Natural killer cell treated with Interleukin-12 subunit alpha and Interleukin-12 subunit beta and Interleukin-15 and Interleukin-18, amount 100 ng/mL, for 72 hours (primary cell): ENCODE results near the gene SLC7A5. TPM values are rescaled to one million over a fixed set of nuclear protein-coding genes. Genes with fewer than 3 reads are reported as not detected.
A peak's percentile ranks its signal among the peaks of the same experiment; 100 is the strongest.
"Not testable (repeated sequence)": the region's sequence is repeated elsewhere in the genome, so short reads cannot be mapped to it uniquely, and the experiment has no call there.

Experiments used
- ATAC-seq, 2 donors: fragments of 150-1000 bp; cut with Tn5 transposase in 1 of 2; sonication (Bioruptor Pico), chemical (Tn5 transposase) in 1 of 2; 2 replicates each; pipeline ENCODE4 v1.10.0; 2021
- DNase-seq: peaks from one replicate; pipeline ENCODE4 v3.0.0; 2022; ENCODE audit warnings: low spot score
- H3K27ac Mint-ChIP-seq, 2 donors: 1 replicate in 1 of 2; 2 replicates in 1 of 2; pipeline ENCODE4 v1.8.0; 2022; ENCODE audit warnings: mixed read lengths in 2 of 2, mild to moderate bottlenecking in 1 of 2, moderate library complexity in 1 of 2
- H3K27me3 Mint-ChIP-seq, 2 donors: 1 replicate in 1 of 2; 2 replicates in 1 of 2; pipeline ENCODE4 v1.8.0; 2022; ENCODE audit warnings: mixed read lengths in 2 of 2
- H3K36me3 Mint-ChIP-seq: one replicate; pipeline ENCODE4 v1.8.0; 2022; ENCODE audit warnings: mixed read lengths
- H3K4me1 Mint-ChIP-seq, 2 donors: 1 replicate in 1 of 2; 2 replicates in 1 of 2; pipeline ENCODE4 v1.8.0; 2022; ENCODE audit warnings: low read depth in 2 of 2, mixed read lengths in 2 of 2, mild to moderate bottlenecking in 1 of 2
- H3K4me3 Mint-ChIP-seq: one replicate; pipeline ENCODE4 v1.8.0; 2022; ENCODE audit warnings: mixed read lengths
- H3K9me3 Mint-ChIP-seq: 2 replicates; pipeline ENCODE4 v1.8.0; 2022; ENCODE audit warnings: mixed read lengths
- total RNA-seq, 2 donors: library from RNA; stranded (reverse); gene quantifications; one replicate each; pipeline ENCODE4 v1.2.3, GENCODE V29; 2022

The SLC7A5 gene
- total RNA-seq, 2 donors from 2014 or later: 142 to 348 TPM

GRCh38 chr16:87880117-87880696 is 10.9 kb upstream of the SLC7A5 start:
- Mint-ChIP-seq H3K36me3 (peaks cover 5% of the 10 kb centered on the region), H3K27me3 (peaks cover 11 to 17% of the 10 kb centered on the region in 2 donors), H3K9me3 (no peaks in the 10 kb centered on the region), H3K4me3 (no peak overlapping the region), H3K27ac (peak overlapping the region in 1 of 2 donors; percentile 20), H3K4me1 (peaks cover 6 to 9% of the 10 kb centered on the region in 2 donors)
- ATAC-seq: no peak
- DNase-seq: no peak

GRCh38 chr16:87879411-87880013 is 10.2 kb upstream of the SLC7A5 start:
- H3K4me1 Mint-ChIP-seq: peaks cover 12 to 13% of the 10 kb centered on the region in 2 donors
- H3K27me3 Mint-ChIP-seq: peaks cover 17 to 18% of the 10 kb centered on the region in 2 donors
- not testable (repeated sequence) for H3K9me3 Mint-ChIP-seq, H3K36me3 Mint-ChIP-seq, ATAC-seq, DNase-seq, H3K4me3 Mint-ChIP-seq, H3K27ac Mint-ChIP-seq

GRCh38 chr16:87878704-87879103 is 9.4 kb upstream of the SLC7A5 start:
- H3K27me3 Mint-ChIP-seq: peaks cover 16 to 18% of the 10 kb centered on the region in 2 donors
- H3K4me3 Mint-ChIP-seq: no peak overlapping the region

DNA sequence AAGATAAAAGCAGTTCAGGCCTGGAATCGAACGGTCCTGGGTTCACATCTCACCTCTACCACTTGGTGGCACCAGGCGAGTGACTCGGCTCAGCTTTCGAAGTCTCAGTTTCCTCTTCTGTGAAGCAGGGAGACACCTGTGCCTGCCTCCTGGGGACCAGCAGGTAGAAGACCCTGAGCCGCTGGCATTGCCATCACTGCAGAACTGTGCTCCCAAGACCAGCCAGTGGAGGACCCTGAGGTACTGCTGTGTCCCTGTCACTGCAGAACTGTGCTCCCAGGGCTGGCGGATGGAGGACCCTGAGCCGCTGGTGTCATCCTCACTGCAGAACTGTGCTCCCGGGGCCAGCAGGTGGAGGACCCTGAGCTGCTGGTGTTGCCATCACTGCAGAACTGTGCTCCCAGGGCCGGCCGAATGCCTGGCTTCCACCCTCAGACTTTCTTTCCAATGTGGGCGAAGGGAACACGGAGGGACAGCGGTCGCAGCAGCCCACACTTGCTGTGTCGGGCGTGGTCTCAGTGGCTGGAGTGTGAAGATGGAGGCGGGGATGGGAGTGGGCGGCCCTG is 8.7 kb upstream of the SLC7A5 start:
- no peak for ATAC-seq
- H3K27me3 Mint-ChIP-seq: peaks cover 15 to 18% of the 10 kb centered on the region in 2 donors
- H3K27ac Mint-ChIP-seq: no peak overlapping the region
- H3K4me1 Mint-ChIP-seq: peaks cover 12 to 13% of the 10 kb centered on the region in 2 donors
- H3K9me3 Mint-ChIP-seq: no peaks in the 10 kb centered on the region
- peaks cover 5% of the 10 kb centered on the region for H3K36me3 Mint-ChIP-seq
- no peak overlapping the region for H3K4me3 Mint-ChIP-seq
- DNase-seq: no peak

More at GRCh38 chr16:87878704-87879103, 9.4 kb upstream of the SLC7A5 start:
- Mint-ChIP-seq H3K36me3 (peaks cover 5% of the 10 kb centered on the region), H3K4me1 (peaks cover 12 to 13% of the 10 kb centered on the region in 2 donors), H3K27ac (no peak overlapping the region), H3K9me3 (no peaks in the 10 kb centered on the region)
- ATAC-seq: no peak
- no peak for DNase-seq

DNA sequence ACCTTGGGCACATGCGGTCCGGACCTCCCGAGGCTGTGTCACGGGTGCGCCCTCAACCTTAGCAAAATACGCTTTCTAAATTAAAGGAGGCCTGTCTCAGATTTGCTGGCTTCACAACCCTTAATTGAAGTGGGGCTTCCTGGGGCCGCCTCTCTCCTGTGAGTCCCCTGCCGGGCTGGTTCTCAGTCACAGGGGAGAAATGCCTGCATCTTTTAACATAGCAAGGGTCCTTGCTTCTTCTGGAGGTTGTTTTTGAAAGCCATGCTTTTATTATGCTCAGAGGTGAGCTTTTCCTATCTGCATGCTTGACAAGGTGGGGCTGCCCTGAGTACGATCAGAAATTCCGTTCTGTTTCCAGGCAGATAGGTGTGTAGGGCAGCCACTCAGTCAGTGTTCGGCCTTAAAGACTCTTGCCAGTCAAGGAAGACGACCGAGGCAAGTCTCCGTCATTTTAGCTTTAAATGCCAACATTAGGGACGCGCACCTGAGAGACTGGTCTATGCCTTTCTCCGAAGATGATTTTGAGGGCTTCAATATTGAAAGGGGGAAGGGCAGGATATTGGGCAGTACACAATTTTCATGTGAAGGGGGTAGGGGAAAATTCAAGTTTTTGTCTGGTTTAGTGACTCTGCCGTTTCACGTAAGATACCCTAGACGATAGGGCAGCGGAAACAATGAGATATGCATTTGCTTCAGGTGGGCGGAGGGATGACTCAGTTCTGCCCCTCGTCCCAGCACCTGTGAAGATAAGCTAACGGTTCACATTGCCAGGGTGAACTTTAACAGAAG is 5.5 kb upstream of the SLC7A5 start:
- peaks cover 24 to 27% of the 10 kb centered on the region in 2 donors for H3K4me1 Mint-ChIP-seq
- ATAC-seq: no peak

DNA sequence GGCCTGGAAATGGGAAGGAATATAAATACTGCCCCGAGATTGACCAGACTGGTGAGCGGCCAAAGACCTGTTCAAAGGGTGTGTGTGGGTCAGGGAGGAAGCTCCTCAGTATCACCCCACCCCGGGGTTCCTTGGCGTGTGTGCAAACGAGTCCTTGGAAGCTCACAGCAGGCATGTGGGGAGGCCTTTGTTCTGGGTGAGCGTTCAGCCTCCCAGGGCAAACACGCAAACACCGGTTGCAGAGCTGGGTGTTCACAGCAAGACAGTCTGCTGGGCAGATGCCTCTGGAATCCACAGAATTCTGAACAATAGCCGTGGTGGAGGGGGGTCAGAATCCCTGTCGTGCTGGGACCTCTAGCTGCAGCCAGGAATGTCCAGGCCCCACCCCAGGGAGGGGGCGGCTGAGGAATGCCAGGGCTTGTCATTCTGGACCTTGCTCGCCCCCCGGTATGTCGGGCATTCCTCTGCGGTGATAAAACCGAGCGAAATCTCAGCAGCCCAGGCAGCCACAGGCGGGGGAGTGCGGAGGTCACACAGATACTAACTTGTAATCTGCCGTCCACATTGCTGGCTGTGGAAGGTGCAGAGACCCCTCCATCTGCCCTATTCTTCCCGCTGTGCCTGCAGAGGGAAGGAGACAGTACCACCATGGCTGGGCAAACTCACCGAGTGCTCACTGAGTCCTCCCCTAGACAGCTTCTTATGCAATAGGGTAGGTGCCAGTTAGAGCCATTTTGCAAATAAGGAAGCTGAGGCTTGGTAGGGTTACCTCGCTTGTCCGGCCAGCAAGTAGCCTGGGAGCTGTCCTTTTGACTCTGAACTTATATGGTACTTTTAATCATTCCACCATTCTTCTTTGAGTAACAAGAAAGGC is 1.3 kb upstream of the SLC7A5 start:
- Mint-ChIP-seq H3K4me1 (peaks cover 41 to 49% of the 10 kb centered on the region in 2 donors), H3K27me3 (peaks cover 2 to 14% of the 10 kb centered on the region in 2 donors), H3K36me3 (peaks cover 15% of the 10 kb centered on the region), H3K4me3 (peak overlapping the region; percentile 56), H3K27ac (peak overlapping the region; percentile 81 to 83)
- not testable (repeated sequence) for ATAC-seq, H3K9me3 Mint-ChIP-seq, DNase-seq

More for the DNA sequence above, 5.5 kb upstream of the SLC7A5 start:
- Mint-ChIP-seq H3K4me3 (peak overlapping the region; percentile 7), H3K27me3 (peaks cover 4 to 14% of the 10 kb centered on the region in 2 donors), H3K9me3 (no peaks in the 10 kb centered on the region), H3K27ac (peak overlapping the region; percentile 29 to 65), H3K36me3 (peaks cover 5% of the 10 kb centered on the region)
- no peak for DNase-seq

- Mint-ChIP-seq H3K27ac (peak overlapping the region; percentile 50 to 68), H3K4me1 (peaks cover 40 to 48% of the 10 kb centered on the region in 2 donors), H3K27me3 (peaks cover 2 to 11% of the 10 kb centered on the region in 2 donors), H3K4me3 (peak overlapping the region; percentile 27), H3K36me3 (peaks cover 19% of the 10 kb centered on the region)
- H3K9me3 Mint-ChIP-seq, DNase-seq, ATAC-seq: not testable (repeated sequence)
Observed at GRCh38 chr16:87869879-87870417, 641 bp upstream of the SLC7A5 start.

- Mint-ChIP-seq H3K4me3 (peak overlapping the region; percentile 97), H3K4me1 (peaks cover 46 to 52% of the 10 kb centered on the region in 2 donors), H3K27ac (peak overlapping the region; percentile 95 to 97), H3K36me3 (peaks cover 23% of the 10 kb centered on the region)
- DNase-seq (peak; percentile 86), ATAC-seq (peak; percentile 67 to 79)
- H3K27me3 Mint-ChIP-seq, H3K9me3 Mint-ChIP-seq: not testable (repeated sequence)
Observed at GRCh38 chr16:87868254-87869029, 865 bp downstream of the SLC7A5 start.

- peak; percentile 66 for DNase-seq
- H3K27me3 Mint-ChIP-seq, ATAC-seq, H3K9me3 Mint-ChIP-seq: not testable (repeated sequence)
- H3K27ac Mint-ChIP-seq: peak overlapping the region; percentile 95 to 97
- peak overlapping the region; percentile 97 for H3K4me3 Mint-ChIP-seq
- peaks cover 23% of the 10 kb centered on the region for H3K36me3 Mint-ChIP-seq
- peaks cover 32 to 40% of the 10 kb centered on the region in 2 donors for H3K4me1 Mint-ChIP-seq
Observed at GRCh38 chr16:87865902-87866555, 3.3 kb downstream of the SLC7A5 start.

DNA sequence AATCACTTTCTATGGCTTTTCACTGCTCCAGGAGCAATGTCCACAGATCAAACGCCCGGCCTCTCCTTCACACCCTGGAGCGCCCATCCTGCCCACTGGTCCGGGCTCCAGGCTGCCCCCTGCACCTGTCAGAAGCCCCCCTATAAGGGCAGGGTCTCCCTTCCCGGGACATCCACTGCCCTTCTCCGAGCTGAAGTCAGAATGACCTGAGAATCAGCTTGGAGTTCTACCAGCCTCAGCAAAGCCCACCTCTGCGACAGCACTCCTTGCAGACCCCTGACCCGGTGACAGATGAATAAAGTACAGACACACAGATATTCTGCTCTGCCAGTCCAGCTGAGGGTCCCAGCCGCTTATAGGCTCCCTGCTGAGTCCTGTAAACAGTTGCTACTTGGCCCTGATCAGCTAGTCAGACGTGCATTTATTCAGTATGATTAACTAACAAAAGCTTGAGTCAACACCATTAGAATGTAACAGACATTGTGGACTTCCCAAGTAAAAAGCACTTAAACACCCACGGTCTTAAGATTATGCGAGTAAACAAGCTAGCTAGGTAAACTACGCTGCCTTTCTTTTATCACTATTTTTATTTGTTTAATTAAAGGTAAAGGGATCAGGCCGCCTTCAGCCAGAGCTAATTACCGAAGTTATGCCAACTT is 4.8 kb downstream of the SLC7A5 start:
- ATAC-seq (no peak), DNase-seq (no peak)
- Mint-ChIP-seq H3K36me3 (peaks cover 28% of the 10 kb centered on the region), H3K4me1 (peaks cover 41 to 44% of the 10 kb centered on the region in 2 donors), H3K4me3 (peak overlapping the region; percentile 97), H3K9me3 (no peaks in the 10 kb centered on the region), H3K27me3 (no peaks in the 10 kb centered on the region), H3K27ac (peak overlapping the region; percentile 35 to 95)

- not testable (repeated sequence) for ATAC-seq, H3K9me3 Mint-ChIP-seq, DNase-seq, H3K27ac Mint-ChIP-seq, H3K27me3 Mint-ChIP-seq
- H3K4me3 Mint-ChIP-seq: peak overlapping the region; percentile 27
- H3K36me3 Mint-ChIP-seq: peaks cover 23% of the 10 kb centered on the region
- peaks cover 41 to 43% of the 10 kb centered on the region in 2 donors for H3K4me1 Mint-ChIP-seq
Observed at GRCh38 chr16:87863327-87863635, 6.0 kb downstream of the SLC7A5 start.
